GM12891 (cell line): ENCODE results near the gene CIPC.

Source experiments
- PAX5 ChIP-seq: IDR thresholded peaks from 2 replicates; pipeline ENCODE4 v1.6.1; 2011; ENCODE audit warnings: low read length, moderate library complexity, mild to moderate bottlenecking; ENCODE audit not compliant: insufficient read depth, severe bottlenecking
- POLR2A ChIP-seq: IDR thresholded peaks from 2 replicates; pipeline ENCODE4 v1.6.1; 2011; ENCODE audit warnings: low read depth, low read length, control low read depth
- POLR2AphosphoS5 ChIP-seq: IDR thresholded peaks from 2 replicates; pipeline ENCODE4 v1.6.1; 2011; ENCODE audit warnings: low read depth, low read length, control low read depth

GRCh38 chr14:77053046-77053841 is 44.8 kb upstream of the CIPC start:
- TF ChIP-seq POLR2A (no peak), PAX5 (no peak), POLR2AphosphoS5 (no peak)
